Common myeloid progenitor, CD34-positive (primary cell): ENCODE measurements around the gene ZNF740.

Source experiments
- CTCF ChIA-PET: fragments of 350-600 bp; sonication (Branson Sonifier 250); formaldehyde crosslinking; loops from one replicate; lab custom pipeline; 2021; ENCODE audit warnings: antibody characterized with exemption; lab: Charles Lee
- POLR2A ChIA-PET: fragments of 350-600 bp; sonication (Branson Sonifier 250); formaldehyde crosslinking; loops from one replicate; lab custom pipeline; 2021; ENCODE audit warnings: antibody characterized with exemption; lab: Charles Lee
- DNase-seq, 3 donors: peaks; one replicate each; pipeline versions ENCODE4 v3.0.0 to v3.0.0-alpha.2; 2013
- H3K27ac ChIP-seq, 2 experiments: 1 replicate in 1 of 2; 2 replicates in 1 of 2; pipeline ENCODE4 v1.7.0; 2013; ENCODE audit warnings: inconsistent platforms in 2 of 2, low read length in 2 of 2, mild to moderate bottlenecking in 2 of 2, low read depth in 1 of 2, moderate library complexity in 1 of 2; ENCODE audit not compliant: severe bottlenecking in 2 of 2, insufficient read depth in 1 of 2, poor library complexity in 1 of 2
- H3K27me3 ChIP-seq, 5 experiments: replicated peaks in 2 of 5; 1 replicate in 3 of 5; 2 replicates in 2 of 5; pipeline versions ENCODE4 v1.6.1 to v1.7.0; 2013; ENCODE audit warnings: low read length in 4 of 5, mild to moderate bottlenecking in 2 of 5, moderate library complexity in 2 of 5, inconsistent platforms in 1 of 5; ENCODE audit not compliant: insufficient read depth in 5 of 5, control insufficient read depth in 4 of 5
- H3K36me3 ChIP-seq, 4 experiments: 1 replicate in 2 of 4; 2 replicates in 2 of 4; pipeline versions ENCODE4 v1.6.1 to v1.7.0; 2013; ENCODE audit warnings: low read length in 3 of 4, control low read depth in 1 of 4, mild to moderate bottlenecking in 1 of 4; ENCODE audit not compliant: control insufficient read depth in 4 of 4, insufficient read depth in 4 of 4
- H3K4me1 ChIP-seq, 4 experiments: 1 replicate in 3 of 4; 2 replicates in 1 of 4; pipeline versions ENCODE4 v1.6.1 to v1.7.1; 2013; ENCODE audit warnings: low read length in 3 of 4, mild to moderate bottlenecking in 3 of 4, control low read depth in 1 of 4, inconsistent platforms in 1 of 4, moderate library complexity in 1 of 4; ENCODE audit not compliant: control insufficient read depth in 4 of 4, insufficient read depth in 4 of 4; ENCODE audit errors: control extremely low read depth in 1 of 4
- H3K4me3 ChIP-seq, 7 experiments: 1 replicate in 4 of 7; 2 replicates in 3 of 7; pipeline versions ENCODE4 v1.5.1 to v1.7.0; 2013; ENCODE audit warnings: mild to moderate bottlenecking in 7 of 7, low read length in 6 of 7, moderate library complexity in 6 of 7, inconsistent platforms in 2 of 7, low read depth in 2 of 7, control low read depth in 1 of 7; ENCODE audit not compliant: insufficient read depth in 4 of 7, control insufficient read depth in 1 of 7; ENCODE audit errors: extremely low read depth in 1 of 7
- H3K9me3 ChIP-seq, 5 experiments: 1 replicate in 4 of 5; 2 replicates in 1 of 5; pipeline versions ENCODE4 v1.6.1 to v1.7.1; 2013; ENCODE audit warnings: low read length in 4 of 5, mild to moderate bottlenecking in 2 of 5, inconsistent platforms in 1 of 5, low read depth in 1 of 5, moderate library complexity in 1 of 5; ENCODE audit not compliant: control insufficient read depth in 4 of 5, insufficient read depth in 2 of 5; ENCODE audit errors: control extremely low read depth in 1 of 5
- WGBS: methylation state at CpG from one replicate; pipeline ENCODE4 v1.1.5; 2013; ENCODE audit not compliant: insufficient coverage; 5-methylcytosine and 5-hydroxymethylcytosine counted together

ZNF740 gene

DNA sequence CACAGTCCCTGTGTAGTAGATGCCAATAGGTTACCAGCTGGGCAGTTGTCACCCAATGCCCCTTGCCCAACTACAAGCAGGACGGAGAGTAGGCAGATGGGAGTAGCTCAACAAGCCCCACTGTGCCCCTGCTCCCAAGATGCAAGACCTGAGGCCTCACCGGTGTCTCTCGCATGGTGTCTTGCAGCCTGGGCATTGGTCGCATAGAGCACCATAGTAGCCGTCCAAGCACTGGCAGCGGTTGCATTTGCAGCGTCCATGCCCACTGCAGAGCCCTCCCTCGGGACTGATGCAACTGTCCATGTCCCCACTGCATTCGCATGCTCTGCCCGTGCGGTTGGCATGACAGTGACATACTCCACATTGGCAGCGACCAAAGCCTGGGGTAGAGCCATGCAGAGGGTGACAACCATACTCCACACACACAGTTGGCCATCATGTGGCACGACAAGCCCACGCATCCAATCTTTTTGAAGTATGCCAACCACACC is 12.1 kb downstream of the ZNF740 start:
- DNase-seq: no peak
- 96% methylated on average over 12 of the region's 14 CpGs for WGBS
- Histone ChIP-seq H3K9me3 (no peaks in the 10 kb centered on the region), H3K4me3 (no peak overlapping the region), H3K4me1 (peaks cover 0 to 8% (median 4%) of the 10 kb centered on the region in 4 experiments), H3K27ac (no peak overlapping the region), H3K36me3 (peaks cover 9 to 45% (median 23%) of the 10 kb centered on the region in 4 experiments), H3K27me3 (no peaks in the 10 kb centered on the region)
- ChIA-PET POLR2A (no interaction called here), CTCF (interaction anchor here (0.7 to 9.0 kb wide), 6 partner anchors 9 to 128 kb away, joined by 3 to 82 read pairs (median 8); partner anchors contain the start of gene AAAS)

DNA sequence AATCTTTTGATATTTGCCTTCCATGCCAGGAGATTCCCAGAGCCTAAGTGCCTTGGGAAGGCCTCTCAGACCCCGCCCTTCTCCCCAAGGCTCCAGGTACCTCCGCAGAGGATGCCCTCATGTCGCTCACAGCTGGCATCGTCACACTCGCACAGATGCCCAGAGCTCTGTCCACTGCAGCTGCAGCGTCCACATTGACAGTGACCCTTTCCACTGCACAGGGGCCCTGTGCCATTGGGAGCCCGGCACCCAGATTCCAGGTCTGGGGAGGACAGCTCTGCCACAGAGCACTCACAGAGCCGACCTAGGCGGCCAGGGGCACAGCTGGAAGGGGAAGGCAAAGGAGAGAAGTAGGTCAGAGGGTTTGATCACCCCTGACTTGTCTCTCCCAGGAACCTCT is 12.5 kb downstream of the ZNF740 start:
- Histone ChIP-seq H3K4me3 (no peak overlapping the region), H3K4me1 (peaks cover 0 to 13% (median 9%) of the 10 kb centered on the region in 4 experiments), H3K36me3 (peaks cover 5 to 41% (median 19%) of the 10 kb centered on the region in 4 experiments), H3K27ac (no peak overlapping the region), H3K9me3 (no peaks in the 10 kb centered on the region), H3K27me3 (no peaks in the 10 kb centered on the region)
- WGBS: 96% methylated on average over 7 of the region's 9 CpGs
- no peak for DNase-seq
- CTCF ChIA-PET: interaction anchor here (0.6 to 9.0 kb wide), 3 partner anchors 19 to 101 kb away, joined by 3 to 82 read pairs (median 63); no protein-coding TSS in a partner anchor
- POLR2A ChIA-PET: no interaction called here

DNA sequence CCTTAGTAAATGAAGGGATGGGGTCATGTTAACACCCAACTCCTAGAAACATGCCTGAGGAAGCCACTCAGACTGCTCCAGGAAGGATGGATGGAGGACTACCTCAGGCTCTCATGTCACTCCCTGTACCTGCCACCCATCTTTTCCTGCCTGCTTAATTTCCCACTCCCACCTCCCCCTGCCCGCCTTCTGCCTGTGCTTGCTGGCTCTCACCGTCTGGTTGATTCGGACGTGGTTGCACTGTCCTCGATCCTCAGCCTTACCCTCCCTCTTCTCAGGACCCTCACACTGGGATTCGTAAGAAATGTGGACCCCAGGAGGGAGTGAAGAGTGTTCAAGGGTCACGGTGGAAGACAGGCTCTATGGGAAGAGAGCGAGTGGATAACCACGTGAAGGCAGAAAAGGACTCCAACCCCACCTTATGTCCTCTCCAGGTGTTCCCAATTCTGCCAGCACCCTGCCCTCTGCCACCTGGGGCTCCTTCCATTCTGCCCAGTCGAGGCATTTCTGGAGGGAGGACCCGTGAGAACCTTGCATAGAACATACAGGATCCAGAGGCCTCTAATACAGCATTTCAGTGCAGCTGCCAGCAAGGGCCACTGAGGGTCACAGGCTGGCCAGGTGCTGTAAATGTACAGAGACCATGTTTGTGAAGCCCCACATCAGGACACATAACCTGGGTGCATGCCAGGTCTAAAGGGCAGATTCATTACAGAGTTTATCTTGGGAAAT is 13.6 kb downstream of the ZNF740 start:
- 95% methylated on average over 8 of the region's 11 CpGs for WGBS
- H3K27me3 ChIP-seq: no peaks in the 10 kb centered on the region
- H3K4me1 ChIP-seq: peaks cover 0 to 24% (median 20%) of the 10 kb centered on the region in 4 experiments
- H3K4me3 ChIP-seq: no peak overlapping the region
- ChIA-PET CTCF (interaction anchor here (1.0 to 12.3 kb wide), 10 partner anchors 6 to 128 kb away, joined by 3 to 160 read pairs (median 8); partner anchors contain the start of gene ITGB7), POLR2A (interaction anchor here (1.5 kb wide), 1 partner anchor 13 kb away, joined by 6 read pairs; no protein-coding TSS in a partner anchor)
- H3K27ac ChIP-seq: no peak overlapping the region
- H3K36me3 ChIP-seq: peaks cover 0 to 30% (median 12%) of the 10 kb centered on the region in 4 experiments
- H3K9me3 ChIP-seq: no peaks in the 10 kb centered on the region
- no peak for DNase-seq

DNA sequence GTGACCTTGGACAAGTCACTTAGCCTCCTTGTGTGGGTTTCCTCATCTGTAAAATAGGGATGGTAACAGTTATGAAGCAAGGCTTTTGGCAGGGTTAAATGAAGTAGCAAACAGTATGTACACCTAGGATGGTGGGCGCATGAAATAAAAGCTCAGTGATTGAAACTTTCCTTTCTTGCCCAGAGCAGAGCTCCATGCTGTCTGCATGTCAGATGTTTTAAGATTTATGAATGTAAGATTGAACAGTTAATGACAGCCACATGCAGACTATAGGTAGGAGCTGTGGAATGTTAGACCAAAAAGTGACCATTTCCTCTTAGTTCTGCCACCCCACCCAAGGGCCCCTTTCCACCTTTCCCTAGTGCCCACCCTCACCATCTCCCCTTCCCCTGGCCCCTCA is 14.5 kb downstream of the ZNF740 start:
- DNase-seq: no peak
- Histone ChIP-seq H3K27ac (no peak overlapping the region), H3K27me3 (no peaks in the 10 kb centered on the region), H3K9me3 (no peaks in the 10 kb centered on the region), H3K36me3 (peaks cover 0 to 29% (median 11%) of the 10 kb centered on the region in 4 experiments), H3K4me3 (no peak overlapping the region), H3K4me1 (peaks cover 4 to 27% (median 26%) of the 10 kb centered on the region in 4 experiments)
- CTCF ChIA-PET: interaction anchor here (0.6 to 12.3 kb wide), 12 partner anchors 7 to 433 kb away, joined by 3 to 160 read pairs (median 6); partner anchors contain the start of genes CSAD, ITGB7 and ZNF740
- POLR2A ChIA-PET: interaction anchor here (1.5 kb wide), 1 partner anchor 13 kb away, joined by 6 read pairs; no protein-coding TSS in a partner anchor
- 83% methylated on average over 1 of the region's 1 CpG for WGBS

DNA sequence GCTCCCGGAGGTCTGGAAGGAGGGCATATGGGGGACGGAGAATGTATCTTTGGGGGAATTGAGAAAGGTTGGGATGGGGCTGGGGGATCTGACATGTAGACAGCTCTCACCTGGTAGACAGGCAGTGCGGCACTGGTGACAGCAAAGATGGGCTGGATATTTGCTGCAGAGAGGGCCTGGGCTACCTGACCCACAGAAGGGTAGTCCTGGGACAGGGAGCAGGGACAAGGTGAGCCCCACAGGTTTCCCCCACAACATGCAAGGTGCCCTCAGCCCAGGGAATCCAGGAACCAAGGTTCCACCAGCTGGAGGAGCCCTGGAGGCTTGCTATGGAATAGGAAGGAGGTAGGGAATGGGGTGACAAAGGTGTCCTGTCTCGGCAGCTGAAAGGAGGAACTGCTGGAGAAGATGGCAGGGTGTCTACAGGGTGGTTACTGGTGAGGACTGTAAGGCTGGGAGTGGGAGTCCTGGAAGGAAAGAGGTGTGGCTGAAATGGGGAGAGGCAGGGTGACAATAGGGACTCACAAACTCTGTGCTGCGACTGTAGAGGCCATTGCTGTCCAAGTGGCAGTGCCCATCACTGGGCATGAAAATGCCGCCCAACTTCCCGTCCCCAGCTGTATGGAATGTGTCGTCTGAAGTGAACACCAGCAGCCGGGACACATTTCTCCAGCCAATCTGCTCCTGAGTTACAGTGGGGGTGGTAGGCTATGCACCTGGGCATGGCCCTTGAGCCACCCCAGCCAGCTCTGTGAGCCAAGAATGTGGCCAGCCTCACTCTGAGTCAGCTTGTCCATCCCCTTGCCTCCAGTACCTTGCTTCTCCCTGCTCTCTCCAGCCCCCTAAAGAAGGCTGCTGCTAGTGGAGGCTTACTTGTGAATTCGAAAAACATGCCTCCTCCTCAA is 15.2 kb downstream of the ZNF740 start:
- no peak for DNase-seq
- peaks cover 0 to 28% (median 11%) of the 10 kb centered on the region in 4 experiments for H3K36me3 ChIP-seq
- no peak overlapping the region for H3K4me3 ChIP-seq
- H3K4me1 ChIP-seq: peaks cover 5 to 33% (median 32%) of the 10 kb centered on the region in 4 experiments
- H3K9me3 ChIP-seq: no peaks in the 10 kb centered on the region
- POLR2A ChIA-PET: interaction anchor here (1.5 kb wide), 1 partner anchor 14 kb away, joined by 6 read pairs; no protein-coding TSS in a partner anchor
- no peak overlapping the region for H3K27ac ChIP-seq
- WGBS: 94% methylated on average over 7 of the region's 10 CpGs
- CTCF ChIA-PET: interaction anchor here (0.6 to 12.3 kb wide), 13 partner anchors 8 to 432 kb away, joined by 3 to 160 read pairs (median 5); partner anchors contain the start of genes CSAD, ITGB7 and ZNF740
- no peaks in the 10 kb centered on the region for H3K27me3 ChIP-seq

DNA sequence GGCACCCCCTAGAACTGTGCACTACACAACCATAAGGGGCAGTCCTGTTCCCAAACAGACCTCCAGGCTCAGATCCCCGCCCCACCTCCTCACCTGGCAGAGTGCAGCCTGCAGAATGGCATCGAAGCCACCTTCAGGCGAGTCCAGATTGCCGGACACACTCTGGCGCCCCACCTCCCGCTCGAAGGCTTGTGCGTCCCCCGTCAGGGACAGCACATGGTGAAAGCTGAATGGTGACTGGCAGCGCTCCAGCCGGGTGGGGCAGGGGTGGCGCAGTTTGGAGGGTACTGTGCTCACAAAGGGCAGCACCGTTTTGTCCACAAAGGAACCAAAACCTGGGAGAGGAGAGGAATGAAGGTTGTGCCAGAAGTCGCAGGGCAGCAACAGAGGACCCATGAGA is 16.0 kb downstream of the ZNF740 start:
- peaks cover 0 to 21% (median 7%) of the 10 kb centered on the region in 4 experiments for H3K36me3 ChIP-seq
- CTCF ChIA-PET: interaction anchor here (1.1 to 12.3 kb wide), 9 partner anchors 9 to 135 kb away, joined by 3 to 160 read pairs (median 10); partner anchors contain the start of gene ITGB7
- peaks cover 9 to 40% (median 38%) of the 10 kb centered on the region in 4 experiments for H3K4me1 ChIP-seq
- no peaks in the 10 kb centered on the region for H3K27me3 ChIP-seq
- no peak overlapping the region for H3K27ac ChIP-seq
- POLR2A ChIA-PET: no interaction called here
- 95% methylated on average over 9 of the region's 14 CpGs for WGBS
- H3K9me3 ChIP-seq: no peaks in the 10 kb centered on the region
- DNase-seq: no peak
- no peak overlapping the region for H3K4me3 ChIP-seq
